ENCODE measurements around the gene MUC4.
"Not testable (repeated sequence)": the region's sequence is repeated elsewhere in the genome, so short reads cannot be mapped to it uniquely, and the experiment has no call there.

The MUC4 gene

DNA sequence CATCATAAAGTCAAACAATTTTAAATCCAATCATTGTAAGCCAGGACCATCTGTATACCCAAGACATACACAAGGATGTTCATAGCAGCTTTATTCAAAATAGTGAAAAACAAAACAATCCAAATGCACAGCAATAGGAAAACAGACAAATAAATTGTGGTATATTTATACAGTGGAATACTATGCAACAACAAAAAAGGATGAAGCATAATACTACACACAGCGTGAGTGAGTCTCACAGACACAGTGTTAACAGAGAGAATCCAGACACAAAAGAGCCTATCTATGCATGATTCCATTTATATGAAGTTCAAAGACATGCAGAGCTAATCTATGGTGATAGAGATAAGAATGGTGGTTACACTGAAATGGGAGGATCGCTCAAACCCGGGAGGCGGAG, 96.6 kb downstream of the MUC4 start:
- DNase-seq (ENCODE audit: low read depth), result no peak

DNA sequence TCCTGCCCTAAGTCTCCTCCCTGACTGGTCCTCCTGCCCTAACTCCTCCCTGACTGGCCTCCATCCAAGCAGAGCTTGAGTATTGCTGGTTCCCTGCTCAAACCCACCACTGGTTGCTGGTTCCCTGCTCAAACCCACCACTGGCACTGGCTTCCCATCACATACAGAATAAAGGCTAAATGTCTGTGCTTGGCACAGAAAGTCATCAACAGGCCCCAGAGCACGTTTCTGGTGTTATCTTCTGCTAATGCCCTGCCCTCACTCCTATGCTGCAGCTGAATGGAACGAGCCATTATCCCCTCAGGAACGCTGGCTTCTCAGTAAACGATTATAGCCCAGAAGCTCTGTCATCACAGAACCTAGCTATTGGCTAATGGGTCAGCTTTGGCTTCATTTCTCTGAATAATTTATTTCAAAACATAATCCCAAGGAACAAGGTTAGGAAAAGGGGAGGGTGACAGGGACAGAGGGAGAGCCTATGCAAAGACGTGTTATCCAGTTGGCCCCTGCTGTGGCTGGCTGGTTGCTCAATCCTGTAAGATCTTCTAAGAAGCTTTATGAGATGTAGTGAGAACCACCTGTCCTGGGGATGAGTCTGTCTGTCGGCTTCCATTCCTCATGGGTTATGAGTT, 97.2 kb downstream of the MUC4 start:
- DNase-seq (ENCODE audit: low read depth), result no peak

- not testable (repeated sequence) for DNase-seq (ENCODE audit: low read depth)
Observed at GRCh38 chr3:195713150-195713549, 98.6 kb downstream of the MUC4 start.

- not testable (repeated sequence) for DNase-seq (ENCODE audit: low read depth)
Observed at GRCh38 chr3:195712535-195712910, 99.2 kb downstream of the MUC4 start.

- DNase-seq (ENCODE audit: low read depth), result no peak
Observed at GRCh38 chr3:195711813-195712534, 99.8 kb downstream of the MUC4 start.

DNA sequence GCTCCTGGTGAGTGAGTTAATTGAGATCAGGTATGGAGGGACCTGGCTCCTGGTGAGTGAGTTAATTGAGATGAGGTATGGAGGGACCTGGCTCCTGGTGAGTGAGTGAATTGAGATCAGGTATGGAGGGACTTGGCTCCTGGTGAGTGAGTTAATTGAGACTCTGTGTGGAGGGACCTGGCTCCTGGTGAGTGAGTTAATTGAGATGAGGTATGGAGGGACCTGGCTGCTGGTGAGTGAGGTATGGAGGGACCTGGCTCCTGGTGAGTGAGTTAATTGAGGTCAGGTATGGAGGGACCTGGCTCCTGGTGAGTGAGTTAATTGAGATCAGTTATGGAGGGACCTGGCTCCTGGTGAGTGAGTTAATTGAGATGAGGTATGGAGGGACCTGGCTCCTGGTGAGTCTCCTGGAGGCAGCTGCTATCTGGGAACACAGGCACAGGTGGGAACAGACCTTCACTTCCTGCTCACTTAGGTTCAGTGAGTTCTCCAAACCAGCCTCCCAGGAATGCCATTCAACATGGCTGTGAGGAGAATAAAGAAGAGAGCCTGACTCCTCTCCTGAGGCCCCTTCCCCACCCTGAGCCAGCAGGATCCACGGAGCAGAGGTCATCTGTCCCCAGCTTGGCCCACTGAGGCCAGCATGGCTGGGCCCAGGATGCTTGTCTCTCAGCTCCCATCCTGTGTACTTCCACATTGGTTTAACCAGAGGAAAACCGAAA, 100.5 kb downstream of the MUC4 start:
- DNase-seq (ENCODE audit: low read depth), result not testable (repeated sequence)

- DNase-seq (ENCODE audit: low read depth), result not testable (repeated sequence)
Observed at GRCh38 chr3:195710126-195710905, 101.4 kb downstream of the MUC4 start.

- no peak for DNase-seq (ENCODE audit: low read depth)
Observed at GRCh38 chr3:195709676-195710085, 102.0 kb downstream of the MUC4 start.

DNA sequence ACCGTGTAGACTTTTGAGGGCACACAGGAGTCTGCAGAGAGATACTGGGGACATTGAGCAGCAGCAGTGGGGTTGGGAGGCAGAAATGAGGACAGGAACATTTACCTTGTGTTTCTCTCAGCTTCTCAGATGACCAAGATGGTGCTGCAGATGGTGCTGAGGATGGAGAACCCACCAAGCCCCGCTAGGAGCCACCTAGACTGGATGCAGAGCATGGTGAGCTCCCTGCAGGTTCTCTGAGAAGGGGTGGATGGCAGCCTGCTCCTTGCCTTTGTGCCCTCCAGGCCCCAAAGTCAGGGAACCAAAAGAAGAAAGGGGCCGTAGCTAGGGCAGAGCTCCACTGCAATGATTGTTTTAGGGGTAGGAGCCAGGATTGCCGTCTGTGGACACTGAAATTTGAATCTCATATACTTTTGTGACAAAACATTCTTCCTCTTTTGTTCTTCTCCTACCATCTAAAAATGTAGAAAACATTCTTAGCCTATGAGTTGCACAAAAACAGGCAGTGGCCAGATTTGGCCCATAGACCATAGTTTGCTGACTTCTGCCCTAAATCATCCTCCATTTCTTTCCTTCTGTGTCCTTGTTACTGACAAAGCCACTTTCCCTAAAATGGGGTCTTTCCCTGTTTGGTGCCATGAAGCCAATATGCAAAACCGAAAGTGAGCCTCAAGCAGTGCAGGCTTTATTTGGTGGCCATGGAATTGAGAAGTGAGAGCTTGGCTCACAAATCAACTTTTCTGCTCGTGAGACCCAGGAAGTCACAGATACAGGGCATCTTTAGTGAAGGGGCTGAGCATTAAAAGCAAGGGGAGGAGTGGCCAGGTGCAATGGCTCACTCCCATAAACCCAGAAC, 102.9 kb downstream of the MUC4 start:
- no peak for DNase-seq (ENCODE audit: low read depth)

DNA sequence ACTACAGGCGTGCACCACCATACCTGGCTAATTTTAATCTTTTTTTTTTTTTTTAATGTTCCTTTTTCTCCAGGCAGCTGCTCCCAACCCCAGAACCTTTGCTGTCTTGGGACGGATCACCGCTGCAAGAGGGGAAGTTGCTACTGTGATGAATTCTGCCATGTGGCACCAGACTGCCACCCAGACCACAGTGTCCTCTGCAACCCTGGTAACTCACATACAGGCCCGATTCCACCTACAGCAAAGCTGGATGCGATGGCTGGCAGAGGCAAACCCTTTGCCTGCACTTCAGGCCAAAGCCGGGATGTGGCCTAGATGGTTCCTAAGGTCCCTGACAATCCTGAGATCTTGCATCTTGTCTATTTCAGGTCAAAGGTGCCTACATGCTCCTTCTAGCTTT, 103.7 kb downstream of the MUC4 start:
- no peak for DNase-seq (ENCODE audit: low read depth)

- no peak for DNase-seq (ENCODE audit: low read depth)
Observed at GRCh38 chr3:195705081-195705991, 106.4 kb downstream of the MUC4 start.

- no peak for DNase-seq (ENCODE audit: low read depth)
Observed at GRCh38 chr3:195704433-195704999, 107.2 kb downstream of the MUC4 start.

GRCh38 chr3:195703776-195704175, 108.0 kb downstream of the MUC4 start:
- DNase-seq (ENCODE audit: low read depth), result no peak

DNA sequence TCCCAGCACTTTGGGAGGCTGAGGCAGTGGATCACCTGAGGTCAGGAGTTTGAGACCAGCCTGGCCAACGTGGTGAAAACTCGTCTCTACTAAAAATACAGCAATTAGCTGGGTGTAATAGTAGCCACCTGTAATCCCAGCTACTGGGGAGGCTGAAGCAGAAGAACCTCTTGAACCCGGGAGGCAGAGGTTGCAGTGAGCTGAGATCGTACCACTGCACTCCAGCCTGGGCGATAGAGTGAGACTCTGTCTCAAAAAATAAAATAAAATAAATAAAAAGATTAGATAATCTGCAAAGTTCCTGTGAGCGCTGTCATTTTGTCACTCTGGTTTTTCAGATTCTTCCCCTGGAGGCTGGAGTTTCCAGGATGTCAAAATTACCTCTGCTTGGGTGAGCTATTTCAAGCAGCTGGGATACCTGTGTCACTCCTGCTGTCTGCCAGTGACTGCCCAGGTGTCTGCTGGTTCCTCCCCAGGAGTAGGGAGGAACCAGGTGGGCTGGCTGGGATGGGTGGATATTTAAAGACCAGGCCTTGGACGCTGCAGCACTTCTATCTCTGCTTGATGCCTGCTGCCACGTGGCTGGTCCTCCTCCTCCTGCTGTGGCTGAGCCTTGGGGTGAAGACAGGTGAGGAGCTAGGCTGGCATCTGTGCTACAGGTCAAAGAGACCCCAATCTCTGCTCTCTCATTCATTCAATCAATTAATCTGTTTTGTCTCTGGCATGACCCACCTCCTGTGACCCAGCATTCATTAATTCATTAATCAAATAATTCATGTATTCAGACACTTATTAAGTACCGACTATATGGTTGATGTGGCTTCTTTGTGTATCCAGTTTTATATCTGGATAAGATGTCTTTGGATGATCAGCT, 110.5 kb downstream of the MUC4 start:
- DNase-seq (ENCODE audit: low read depth), result no peak

- DNase-seq (ENCODE audit: low read depth), result no peak
Observed at GRCh38 chr3:195700319-195700718, 111.4 kb downstream of the MUC4 start.

DNA sequence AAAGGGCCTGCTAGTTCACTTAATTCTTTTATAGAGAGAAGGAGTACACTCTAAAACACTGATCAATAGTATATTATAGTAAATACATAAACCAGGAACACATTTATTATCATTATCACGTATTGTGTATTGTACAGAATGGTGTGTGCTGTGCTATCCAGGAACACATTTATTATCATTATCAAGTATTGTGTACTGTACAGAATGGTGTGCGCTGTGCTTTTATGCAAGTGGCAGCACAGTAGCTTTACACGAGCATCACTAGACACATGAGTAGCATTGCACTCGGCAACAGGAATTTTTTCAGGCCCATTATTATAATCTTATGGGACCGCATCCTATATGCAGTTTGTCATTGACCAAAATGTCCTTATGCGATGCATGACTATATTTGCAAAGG, 111.9 kb downstream of the MUC4 start:
- DNase-seq (ENCODE audit: low read depth), result no peak

- no peak for DNase-seq (ENCODE audit: low read depth)
Observed at GRCh38 chr3:195699388-195699771, 112.3 kb downstream of the MUC4 start.

DNA sequence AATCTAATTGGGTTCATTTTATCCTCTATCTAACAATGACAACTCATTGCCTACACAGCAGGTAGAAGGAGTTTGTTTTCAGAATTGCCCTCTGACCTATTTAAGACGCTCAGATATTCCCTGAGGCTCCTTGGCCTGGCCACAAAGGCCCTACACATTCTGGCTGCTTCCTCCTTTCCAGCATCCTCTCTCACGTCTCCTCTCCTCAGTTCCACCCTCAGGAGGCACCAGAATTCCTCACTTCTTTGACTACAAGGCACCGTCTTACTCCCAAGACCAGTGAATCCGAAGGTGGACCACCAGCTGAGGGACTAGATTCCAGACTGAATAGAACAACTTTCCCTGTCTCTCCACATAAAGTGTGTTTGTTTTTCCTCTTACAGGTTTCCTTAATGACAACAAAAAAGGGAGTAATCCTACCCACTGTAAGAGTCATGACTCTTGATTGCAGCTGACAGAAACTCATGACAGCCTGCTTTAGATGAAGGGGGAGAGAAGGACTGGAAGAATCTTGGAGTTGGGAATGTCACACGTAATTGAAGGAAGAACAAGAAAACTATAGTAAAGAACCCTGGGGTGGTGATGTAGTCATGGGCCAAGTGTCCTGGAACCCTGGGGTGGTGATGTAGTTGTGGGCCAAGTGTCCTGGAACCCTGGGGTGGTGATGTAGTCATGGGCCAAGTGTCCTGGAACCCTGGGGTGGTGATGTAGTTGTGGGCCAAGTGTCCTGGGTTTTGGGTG, 112.9 kb downstream of the MUC4 start:
- no peak for DNase-seq (ENCODE audit: low read depth)

DNA sequence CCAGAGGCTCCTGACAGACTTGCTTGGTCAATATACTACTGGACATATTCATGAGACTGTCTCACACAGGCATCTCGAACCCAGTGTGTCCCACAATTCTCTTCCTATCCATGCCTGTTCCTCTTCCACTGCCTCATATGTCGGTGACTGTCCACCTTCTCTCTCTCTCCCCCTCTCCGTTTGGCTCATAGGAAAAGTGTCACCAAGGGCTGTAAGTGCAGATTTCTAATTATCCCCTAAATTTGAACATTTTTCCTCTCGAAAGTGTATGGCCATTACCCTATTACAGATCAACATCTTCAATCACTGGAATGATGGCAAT, 113.4 kb downstream of the MUC4 start:
- DNase-seq (ENCODE audit: low read depth), result no peak
